ENCODE measurements around the gene BIN2. TPM values are rescaled to one million over a fixed set of nuclear protein-coding genes. Genes with fewer than 3 reads are reported as not detected.

BIN2 gene
- total and polyA plus RNA-seq, 9 of the 15 experiments (the other 6 are each of a cell fraction or from before 2014, with no cell fraction given) = 0.04 to 0.39 (median 0.25) TPM; not detected in 1

GRCh38 chr12:51322452-51322851, 1.5 kb downstream of the BIN2 start:
- Histone ChIP-seq H3K9me3 (replicated peaks; ENCODE audit: control insufficient read depth, insufficient read depth, low read depth, low read length) (no peaks in the 10 kb centered on the region; the same call in 1 of the 2 replicates), H3K4me2 (ENCODE audit: insufficient read depth, low read length) (no peak overlapping the region), H2AFZ (ENCODE audit: low read depth, low read length) (peak overlapping the region; percentile 88), H3K27ac (ENCODE audit: extremely low read depth, low read depth, low read length) (0 out of 3 replicates have a peak overlapping the region, but pooled peaks have one; percentile 6), H3K9ac (ENCODE audit: insufficient read depth in 1 of 2, low read depth in 2 of 2, low read length in 2 of 2) (no peak overlapping the region), H3K36me3 (ENCODE audit: control insufficient read depth, insufficient read depth, low read length) (no peaks in the 10 kb centered on the region), H3K4me3 (no peak overlapping the region), H3K9me1 (ENCODE audit: control insufficient read depth, insufficient read depth, low read length) (no peaks in the 10 kb centered on the region), H3K79me2 (ENCODE audit: control insufficient read depth, insufficient read depth, low read length) (no peaks in the 10 kb centered on the region), H3K27me3 (ENCODE audit: control insufficient read depth in 2 of 2, insufficient read depth in 2 of 2, low read length in 2 of 2) (no peaks in the 10 kb centered on the region), H3K4me1 (replicated peaks in 1 of 2; ENCODE audit: control insufficient read depth in 2 of 2, insufficient read depth in 2 of 2, low read length in 2 of 2) (peaks cover 46 to 66% of the 10 kb centered on the region in 2 experiments), H4K20me1 (replicated peaks; ENCODE audit: control insufficient read depth, insufficient read depth, low read length) (no peaks in the 10 kb centered on the region)
- no TSS peak for BruUV-seq (replicated peaks)
- WGBS (ENCODE audit: insufficient coverage, low coverage, missing lambda C conversion rate) = 59% methylated on average over 4 of the region's 5 CpGs
- TF ChIP-seq SLC30A9 (CRISPR knock-in tag; IDR thresholded peaks at IDR 0.05) (no peak), SMAD4 (CRISPR knock-in tag; conservative IDR thresholded peaks at IDR 0.05) (0 out of 2 replicates have a peak, but pooled peaks have one; percentile 16)
- no peak; the same call in 2 of the 3 replicates for ATAC-seq
- peak in 1 of 4 experiments; percentile 28 for DNase-seq (ENCODE audit: extremely low read depth in 1 of 4, low spot score in 3 of 4)
- no peak for FAIRE-seq
- POLR2A ChIA-PET = interaction anchor here (0.6 to 2.9 kb wide), 3 partner anchors 14 to 154 kb away, joined by 3 to 9 read pairs (median 4); no protein-coding TSS in a partner anchor
- in situ Hi-C loops (cut with MboI) (no loop called here), intact Hi-C loops (cut with micrococcal nuclease) (no loop called here)
- CTCF ChIA-PET (ENCODE audit: low intra/inter-chr PET ratio) = interaction anchor here (0.7 kb wide), 1 partner anchor 29 kb away, joined by 4 read pairs; no protein-coding TSS in a partner anchor

GRCh38 chr12:51321882-51322281, 2.1 kb downstream of the BIN2 start:
- H3K27me3 ChIP-seq (ENCODE audit: control insufficient read depth in 2 of 2, insufficient read depth in 2 of 2, low read length in 2 of 2) = no peaks in the 10 kb centered on the region
- ATAC-seq (no peak), DNase-seq (ENCODE audit: extremely low read depth in 1 of 4, low spot score in 3 of 4) (no peak), FAIRE-seq (no peak)
- ChIA-PET POLR2A (interaction anchor here (0.6 to 2.9 kb wide), 5 partner anchors 9 to 52 kb away, joined by 3 to 9 read pairs (median 5); no protein-coding TSS in a partner anchor), CTCF (ENCODE audit: low intra/inter-chr PET ratio) (interaction anchor here (0.7 kb wide), 1 partner anchor 28 kb away, joined by 4 read pairs; no protein-coding TSS in a partner anchor)
- H3K36me3 ChIP-seq (ENCODE audit: control insufficient read depth, insufficient read depth, low read length) = no peaks in the 10 kb centered on the region
- H3K9ac ChIP-seq (ENCODE audit: insufficient read depth in 1 of 2, low read depth in 2 of 2, low read length in 2 of 2) = peak overlapping the region in 1 of 2 experiments; percentile 21; a peak in 1 of 4 replicates
- no peak overlapping the region for H3K4me3 ChIP-seq
- in situ Hi-C loops (cut with MboI) = no loop called here
- peaks cover 40 to 60% of the 10 kb centered on the region in 2 experiments for H3K4me1 ChIP-seq (replicated peaks in 1 of 2; ENCODE audit: control insufficient read depth in 2 of 2, insufficient read depth in 2 of 2, low read length in 2 of 2)
- H3K9me3 ChIP-seq (replicated peaks; ENCODE audit: control insufficient read depth, insufficient read depth, low read depth, low read length) = no peaks in the 10 kb centered on the region; the same call in 1 of the 2 replicates
- peak overlapping the region; percentile 34 for H3K4me2 ChIP-seq (ENCODE audit: insufficient read depth, low read length)
- 60% methylated on average over 3 of the region's 3 CpGs for WGBS (ENCODE audit: insufficient coverage, low coverage, missing lambda C conversion rate)
- BruUV-seq (replicated peaks) = no TSS peak
- H3K9me1 ChIP-seq (ENCODE audit: control insufficient read depth, insufficient read depth, low read length) = no peaks in the 10 kb centered on the region
- no peaks in the 10 kb centered on the region for H4K20me1 ChIP-seq (replicated peaks; ENCODE audit: control insufficient read depth, insufficient read depth, low read length)
- peak overlapping the region; percentile 37; the same call in 2 of the 3 replicates for H3K27ac ChIP-seq (ENCODE audit: extremely low read depth, low read depth, low read length)
- peak overlapping the region; percentile 72 for H2AFZ ChIP-seq (ENCODE audit: low read depth, low read length)
- intact Hi-C loops (cut with micrococcal nuclease) = no loop called here
- TF ChIP-seq PML (IDR thresholded peaks at IDR 0.05; ENCODE audit: low read length) (no peak), NCOA6 (IDR thresholded peaks at IDR 0.05) (no peak), MITF (IDR thresholded peaks at IDR 0.05) (no peak), ZBTB49 (CRISPR knock-in tag; IDR thresholded peaks at IDR 0.05; ENCODE audit: borderline replicate concordance) (no peak)
- no peaks in the 10 kb centered on the region for H3K79me2 ChIP-seq (ENCODE audit: control insufficient read depth, insufficient read depth, low read length)

All from K562 (cell line).